ENCODE results near the gene ROPN1L.
"Not testable (repeated sequence)": the region's sequence is repeated elsewhere in the genome, so short reads cannot be mapped to it uniquely, and the experiment has no call there.

ROPN1L gene

GRCh38 chr5:10493884-10494283 lies 52.2 kb downstream of the ROPN1L start:
- H4K20me1 ChIP-seq (ENCODE audit: low read depth, low read length): no peaks in the 10 kb centered on the region
- H3K27me3 ChIP-seq (ENCODE audit: low read length): no peaks in the 10 kb centered on the region
- H3K4me3 ChIP-seq (ENCODE audit: insufficient read depth, low read length, poor library complexity, severe bottlenecking): no peak overlapping the region
- no peaks in the 10 kb centered on the region for H3F3A ChIP-seq (ENCODE audit: insufficient read depth)
- H3K79me2 ChIP-seq (ENCODE audit: insufficient read depth, low read length): no peaks in the 10 kb centered on the region
- no peak overlapping the region for H3K9ac ChIP-seq (ENCODE audit: low read length)
- no peaks in the 10 kb centered on the region for H3K36me3 ChIP-seq (ENCODE audit: low read length)
- TF ChIP-seq EZH2phosphoT487 (conservative IDR thresholded peaks at IDR 0.05; ENCODE audit: low read length) (no peak), CTCF (IDR thresholded peaks at IDR 0.05; ENCODE audit: insufficient read depth, low read length, poor library complexity, severe bottlenecking) (no peak)
- no peaks in the 10 kb centered on the region for H3K9me2 ChIP-seq (replicated peaks; ENCODE audit: insufficient read depth, low read length)
- peaks cover 14% of the 10 kb centered on the region; the same call in 1 of the 2 replicates for H3K9me3 ChIP-seq (ENCODE audit: insufficient read depth, low read length)
- no peak overlapping the region for H3K4me2 ChIP-seq (ENCODE audit: low read depth, low read length, poor library complexity, severe bottlenecking)
- no peak overlapping the region for H3K27ac ChIP-seq (ENCODE audit: low read depth, low read length)
- H2AFZ ChIP-seq (ENCODE audit: low read depth, low read length, severe bottlenecking): no peak overlapping the region

DNA sequence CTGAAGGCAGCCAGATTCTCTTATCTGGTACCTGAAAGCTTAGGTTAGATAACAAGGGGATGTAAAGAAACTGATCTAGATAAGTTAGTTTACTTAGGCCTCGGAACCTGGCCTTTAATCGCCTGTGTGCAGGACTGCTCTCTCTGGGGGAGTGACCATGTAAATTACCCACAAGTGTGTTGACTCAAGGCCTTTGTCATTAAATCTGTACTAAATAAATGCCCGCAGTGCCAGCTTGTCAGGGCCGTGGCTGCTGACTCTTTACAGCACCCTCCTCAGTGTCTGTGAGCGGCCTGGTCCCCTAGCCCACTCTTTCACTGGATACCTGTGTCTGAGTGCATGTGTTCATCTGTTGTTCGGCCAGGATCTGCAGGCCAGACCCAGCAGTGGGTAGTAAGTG lies 52.8 kb downstream of the ROPN1L start:
- not testable (repeated sequence) for H3K27ac ChIP-seq (ENCODE audit: low read depth, low read length); H2AFZ ChIP-seq (ENCODE audit: low read depth, low read length, severe bottlenecking); H3K4me3 ChIP-seq (ENCODE audit: insufficient read depth, low read length, poor library complexity, severe bottlenecking); H3F3A ChIP-seq (ENCODE audit: insufficient read depth); H3K27me3 ChIP-seq (ENCODE audit: low read length); H3K4me2 ChIP-seq (ENCODE audit: low read depth, low read length, poor library complexity, severe bottlenecking); H4K20me1 ChIP-seq (ENCODE audit: low read depth, low read length); H3K79me2 ChIP-seq (ENCODE audit: insufficient read depth, low read length); H3K9ac ChIP-seq (ENCODE audit: low read length); H3K9me2 ChIP-seq (replicated peaks; ENCODE audit: insufficient read depth, low read length); H3K36me3 ChIP-seq (ENCODE audit: low read length)
- H3K9me3 ChIP-seq (ENCODE audit: insufficient read depth, low read length): peaks cover 14% of the 10 kb centered on the region; the same call in 1 of the 2 replicates

DNA sequence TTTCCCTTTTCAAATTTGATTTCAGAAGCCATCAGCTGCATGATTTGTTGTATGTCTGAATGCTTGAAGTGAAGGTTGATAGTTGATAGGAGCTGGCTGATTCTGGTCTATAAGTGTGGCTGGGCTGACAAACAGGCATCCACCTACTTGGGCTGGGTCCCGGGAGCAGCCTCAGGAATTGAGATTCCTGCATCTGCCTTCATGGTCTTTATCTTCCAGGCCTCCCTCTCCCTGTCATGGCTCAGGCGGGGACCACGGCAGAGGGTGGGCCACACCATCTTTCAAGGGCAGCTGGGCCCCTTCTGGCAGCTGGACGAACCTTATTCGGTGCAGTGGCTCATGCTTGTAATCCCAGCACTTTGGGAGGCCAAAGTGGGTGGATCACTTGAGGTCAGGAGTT lies 55.9 kb downstream of the ROPN1L start:
- Histone ChIP-seq H2AFZ (ENCODE audit: low read depth, low read length, severe bottlenecking) (no peak overlapping the region), H3K4me2 (ENCODE audit: low read depth, low read length, poor library complexity, severe bottlenecking) (no peak overlapping the region), H3K27ac (ENCODE audit: low read depth, low read length) (no peak overlapping the region), H3K9me3 (ENCODE audit: insufficient read depth, low read length) (peaks cover 14% of the 10 kb centered on the region; the same call in 1 of the 2 replicates), H3K4me3 (ENCODE audit: insufficient read depth, low read length, poor library complexity, severe bottlenecking) (no peak overlapping the region), H3K36me3 (ENCODE audit: low read length) (no peaks in the 10 kb centered on the region), H4K20me1 (ENCODE audit: low read depth, low read length) (no peaks in the 10 kb centered on the region), H3K79me2 (ENCODE audit: insufficient read depth, low read length) (no peaks in the 10 kb centered on the region), H3K9ac (ENCODE audit: low read length) (no peak overlapping the region), H3K9me2 (replicated peaks; ENCODE audit: insufficient read depth, low read length) (no peaks in the 10 kb centered on the region), H3K27me3 (ENCODE audit: low read length) (no peaks in the 10 kb centered on the region), H3F3A (ENCODE audit: insufficient read depth) (no peaks in the 10 kb centered on the region)
- TF ChIP-seq EZH2phosphoT487 (conservative IDR thresholded peaks at IDR 0.05; ENCODE audit: low read length): no peak
- no peak for TF ChIP-seq CTCF (IDR thresholded peaks at IDR 0.05; ENCODE audit: insufficient read depth, low read length, poor library complexity, severe bottlenecking)

- H3K4me2 ChIP-seq (ENCODE audit: low read depth, low read length, poor library complexity, severe bottlenecking): no peak overlapping the region
- TF ChIP-seq CTCF (IDR thresholded peaks at IDR 0.05; ENCODE audit: insufficient read depth, low read length, poor library complexity, severe bottlenecking) (peak; percentile 12), EZH2phosphoT487 (conservative IDR thresholded peaks at IDR 0.05; ENCODE audit: low read length) (no peak)
- H3F3A ChIP-seq (ENCODE audit: insufficient read depth): no peaks in the 10 kb centered on the region
- no peak overlapping the region for H3K4me3 ChIP-seq (ENCODE audit: insufficient read depth, low read length, poor library complexity, severe bottlenecking)
- no peaks in the 10 kb centered on the region for H3K79me2 ChIP-seq (ENCODE audit: insufficient read depth, low read length)
- no peaks in the 10 kb centered on the region for H3K27me3 ChIP-seq (ENCODE audit: low read length)
- no peak overlapping the region for H3K27ac ChIP-seq (ENCODE audit: low read depth, low read length)
- H3K9me3 ChIP-seq (ENCODE audit: insufficient read depth, low read length): peaks cover 14% of the 10 kb centered on the region; the same call in 1 of the 2 replicates
- H2AFZ ChIP-seq (ENCODE audit: low read depth, low read length, severe bottlenecking): peak overlapping the region; percentile 38
- no peaks in the 10 kb centered on the region for H3K9me2 ChIP-seq (replicated peaks; ENCODE audit: insufficient read depth, low read length)
- H4K20me1 ChIP-seq (ENCODE audit: low read depth, low read length): no peaks in the 10 kb centered on the region
- H3K9ac ChIP-seq (ENCODE audit: low read length): no peak overlapping the region
- H3K36me3 ChIP-seq (ENCODE audit: low read length): no peaks in the 10 kb centered on the region
Measured at GRCh38 chr5:10498350-10498749, 56.7 kb downstream of the ROPN1L start.
